OCI-LY1 (cell line): ENCODE results near the gene ABTB2.

ENCODE experiments used
- H2AFZ ChIP-seq: fragments of 200-600 bp; sonication (generic), shearing (Covaris generic); 2 replicates; pipeline ENCODE4 v1.6.0; 2014; ENCODE audit warnings: antibody characterized with exemption, mild to moderate bottlenecking, low read length
- H3F3A ChIP-seq: fragments of 200-600 bp; sonication (generic), shearing (Covaris generic); 2 replicates; pipeline ENCODE4 v1.6.0; 2014; ENCODE audit warnings: mild to moderate bottlenecking, antibody characterized with exemption, low read length, moderate library complexity; ENCODE audit not compliant: insufficient read depth
- H3K27ac ChIP-seq: fragments of 200-600 bp; sonication (generic); 2 replicates; pipeline ENCODE4 v1.5.1; 2014; ENCODE audit warnings: low read length, mixed run types, mild to moderate bottlenecking, low read depth; ENCODE audit not compliant: poor library complexity, severe bottlenecking
- H3K27me3 ChIP-seq: fragments of 200-600 bp; sonication (generic); 2 replicates; pipeline ENCODE4 v1.6.0; 2014; ENCODE audit warnings: antibody characterized with exemption, mild to moderate bottlenecking, low read length, moderate library complexity; ENCODE audit not compliant: insufficient read depth
- H3K36me3 ChIP-seq: fragments of 200-600 bp; sonication (generic); 2 replicates; pipeline ENCODE4 v1.6.1; 2014; ENCODE audit warnings: mild to moderate bottlenecking, antibody characterized with exemption, low read length, moderate library complexity, mixed read lengths; ENCODE audit not compliant: insufficient read depth
- H3K4me1 ChIP-seq: fragments of 200-600 bp; sonication (generic); 2 replicates; pipeline ENCODE4 v1.5.1; 2014; ENCODE audit warnings: mild to moderate bottlenecking, low read length, moderate library complexity; ENCODE audit not compliant: insufficient read depth, severe bottlenecking
- H3K4me2 ChIP-seq: fragments of 200-600 bp; sonication (generic), shearing (Covaris generic); 2 replicates; pipeline ENCODE4 v1.6.1; 2014; ENCODE audit warnings: low read length
- H3K4me3 ChIP-seq: fragments of 200-600 bp; sonication (generic); 2 replicates; pipeline ENCODE4 v1.5.1; 2014; ENCODE audit warnings: low read length, low read depth, mild to moderate bottlenecking, mixed read lengths; ENCODE audit not compliant: poor library complexity, severe bottlenecking
- H3K79me2 ChIP-seq: fragments of 200-600 bp; shearing (Covaris generic); 2 replicates; pipeline ENCODE4 v1.6.1; 2016; ENCODE audit warnings: mixed run types, low read length, mixed read lengths; ENCODE audit not compliant: insufficient read depth
- H3K9ac ChIP-seq: fragments of 200-600 bp; sonication (generic), shearing (Covaris generic); 2 replicates; pipeline ENCODE4 v1.6.1; 2014; ENCODE audit warnings: mild to moderate bottlenecking, low read length, mixed read lengths
- H3K9me2 ChIP-seq: fragments of 200-600 bp; sonication (generic), shearing (Covaris generic); 2 replicates; pipeline ENCODE4 v1.6.1; 2014; ENCODE audit warnings: low read depth, mild to moderate bottlenecking, low read length, mixed read lengths
- H3K9me3 ChIP-seq: fragments of 200-600 bp; shearing (Covaris generic); 2 replicates; pipeline ENCODE4 v1.6.1; 2014; ENCODE audit warnings: low read length, mixed read lengths
- H4K20me1 ChIP-seq: fragments of 200-600 bp; sonication (generic), shearing (Covaris generic); 2 replicates; pipeline ENCODE4 v1.6.0; 2016; ENCODE audit warnings: mild to moderate bottlenecking, low read length; ENCODE audit not compliant: insufficient read depth
- CTCF ChIP-seq: fragments of 200-600 bp; sonication (generic), shearing (Covaris generic); IDR thresholded peaks from 2 replicates; pipeline ENCODE4 v1.5.1; 2017; ENCODE audit warnings: mild to moderate bottlenecking, antibody characterized with exemption, low read length, moderate library complexity, mixed read lengths
- EZH2 ChIP-seq: fragments of 200-600 bp; sonication (generic), shearing (Covaris generic); IDR thresholded peaks from 2 replicates; pipeline ENCODE4 v1.8.0; 2017; ENCODE audit warnings: borderline replicate concordance, mixed run types, mild to moderate bottlenecking, antibody characterized with exemption, low read length, moderate library complexity, mixed read lengths

ABTB2 gene

GRCh38 chr11:34235189-34235588 is 122.6 kb downstream of the ABTB2 start:
- Histone ChIP-seq H3K27me3 (peaks cover 11% of the 10 kb centered on the region; the same call in 1 of the 2 replicates), H3K79me2 (no peaks in the 10 kb centered on the region), H4K20me1 (no peaks in the 10 kb centered on the region), H3F3A (no peaks in the 10 kb centered on the region), H2AFZ (no peak overlapping the region), H3K9me3 (no peaks in the 10 kb centered on the region), H3K9ac (no peak overlapping the region), H3K36me3 (no peaks in the 10 kb centered on the region), H3K4me3 (no peak overlapping the region), H3K27ac (no peak overlapping the region), H3K4me1 (no peaks in the 10 kb centered on the region), H3K9me2 (no peaks in the 10 kb centered on the region), H3K4me2 (no peak overlapping the region)
- no peak for TF ChIP-seq CTCF
- TF ChIP-seq EZH2: no peak

GRCh38 chr11:34234086-34234740 is 123.6 kb downstream of the ABTB2 start:
- Histone ChIP-seq H3K27ac (no peak overlapping the region), H3K4me2 (no peak overlapping the region), H3K9me2 (no peaks in the 10 kb centered on the region), H3K9me3 (no peaks in the 10 kb centered on the region), H2AFZ (no peak overlapping the region), H3K9ac (no peak overlapping the region), H3K36me3 (no peaks in the 10 kb centered on the region), H3K4me3 (no peak overlapping the region), H3K27me3 (peaks cover 14% of the 10 kb centered on the region; the same call in 1 of the 2 replicates), H3F3A (no peaks in the 10 kb centered on the region), H3K4me1 (no peaks in the 10 kb centered on the region), H3K79me2 (no peaks in the 10 kb centered on the region), H4K20me1 (no peaks in the 10 kb centered on the region)
- no peak for TF ChIP-seq EZH2
- TF ChIP-seq CTCF: no peak

- H3K27me3 ChIP-seq: peaks cover 14% of the 10 kb centered on the region; the same call in 1 of the 2 replicates
- no peak overlapping the region for H2AFZ ChIP-seq
- no peaks in the 10 kb centered on the region for H3K9me2 ChIP-seq
- no peak overlapping the region for H3K4me3 ChIP-seq
- no peak overlapping the region for H3K4me2 ChIP-seq
- TF ChIP-seq CTCF (no peak), EZH2 (no peak)
- no peaks in the 10 kb centered on the region for H3K36me3 ChIP-seq
- no peaks in the 10 kb centered on the region for H3K9me3 ChIP-seq
- H3K27ac ChIP-seq: no peak overlapping the region
- no peaks in the 10 kb centered on the region for H3F3A ChIP-seq
- no peaks in the 10 kb centered on the region for H3K79me2 ChIP-seq
- H3K4me1 ChIP-seq: no peaks in the 10 kb centered on the region
- H4K20me1 ChIP-seq: no peaks in the 10 kb centered on the region
- no peak overlapping the region for H3K9ac ChIP-seq
Observed at GRCh38 chr11:34233215-34233614, 124.6 kb downstream of the ABTB2 start.
